A549 (cell line): Measurements from ENCODE around the gene CYP24A1.

ENCODE experiments used
- CTCF ChIP-seq: fragments of >200 bp; sonication (Bioruptor Twin); formaldehyde crosslinking; IDR thresholded peaks from 3 replicates; pipeline ENCODE4 v1.5.1; 2016
- EP300 ChIP-seq, 2 experiments: fragments of >200 bp; sonication (Bioruptor Twin); formaldehyde crosslinking; IDR thresholded peaks; 2 replicates in 1 of 2; 3 replicates in 1 of 2; pipeline ENCODE4 v1.6.1; 2016 to 2017
- ESRRA ChIP-seq: fragments of 150-350 bp; IDR thresholded peaks from 2 replicates; pipeline ENCODE4 v1.6.1; 2014; ENCODE audit warnings: mild to moderate bottlenecking, low read length, borderline replicate concordance
- JUNB ChIP-seq: fragments of >200 bp; sonication (Bioruptor Twin); formaldehyde crosslinking; IDR thresholded peaks from 2 replicates; pipeline ENCODE4 v1.6.1; 2016
- RCOR1 ChIP-seq: fragments of 150-350 bp; IDR thresholded peaks from 2 replicates; pipeline ENCODE4 v1.6.1; 2014; ENCODE audit warnings: antibody characterized with exemption, low read length, low read depth
- TP53 ChIP-seq: fragments of 250-450 bp; sonication (Bioruptor Pico); IDR thresholded peaks from 2 replicates; pipeline ENCODE4 v1.5.0; 2021; ENCODE audit warnings: mild to moderate bottlenecking, moderate library complexity

- TF ChIP-seq EP300 (IDR thresholded peaks at IDR 0.05): no peak
- TF ChIP-seq CTCF: no peak
- TF ChIP-seq TP53 (CRISPR knock-in tag): peak; percentile 4
- TF ChIP-seq RCOR1: no peak
- TF ChIP-seq JUNB: no peak
- TF ChIP-seq ESRRA: peak; percentile 59; the same call in 1 of the 2 replicates
Measured at GRCh38 chr20:54151511-54152226, 22.1 kb downstream of the CYP24A1 start.
